Measurements from ENCODE around the gene SENP2. TPM values are rescaled to one million over a fixed set of nuclear protein-coding genes. Genes with fewer than 3 reads are reported as not detected.

Gene SENP2
- total RNA-seq, 1 experiment from 2014 or later: 52.7 TPM

GRCh38 chr3:185645596-185646381 is 59.7 kb downstream of the SENP2 start:
- peak; percentile 50 for ATAC-seq
- intact Hi-C loops (cut with micrococcal nuclease; ENCODE audit: unreplicated experiment): no loop called here
- TF ChIP-seq REST (IDR thresholded peaks at IDR 0.05; ENCODE audit: insufficient read depth in 1 of 2, low read depth in 2 of 2, low read length in 1 of 2) (no peak), SIN3A (IDR thresholded peaks at IDR 0.05; ENCODE audit: borderline replicate concordance, insufficient read depth, low read depth, low read length) (no peak), CTCF (IDR thresholded peaks at IDR 0.05) (no peak), POLR2AphosphoS5 (IDR thresholded peaks at IDR 0.05; ENCODE audit: low read depth, low read length) (no peak), TCF7L2 (IDR thresholded peaks at IDR 0.05; ENCODE audit: low read depth, low read length) (no peak)

GRCh38 chr3:185646382-185647133 is 60.5 kb downstream of the SENP2 start:
- H3K27ac ChIP-seq (ENCODE audit: low read length): no peak overlapping the region
- intact Hi-C loops (cut with micrococcal nuclease; ENCODE audit: unreplicated experiment): no loop called here
- CTCF ChIA-PET: no interaction called here
- H3K27me3 ChIP-seq (ENCODE audit: control insufficient read depth, insufficient read depth, low read length): no peaks in the 10 kb centered on the region
- no TSS peak for BruUV-seq (replicated peaks)
- in situ Hi-C loops (cut with HindIII; ENCODE audit: low pct_unique_long_range_greater_than_20kb, low sequenced_read_pairs): no loop called here
- ATAC-seq (no peak), DNase-seq (ENCODE audit: low read depth, low spot score) (no peak)
- no peak for TF ChIP-seq TCF7L2 (IDR thresholded peaks at IDR 0.05; ENCODE audit: low read depth, low read length)
- TF ChIP-seq SIN3A (IDR thresholded peaks at IDR 0.05; ENCODE audit: borderline replicate concordance, insufficient read depth, low read depth, low read length): no peak
- no peak for TF ChIP-seq REST (IDR thresholded peaks at IDR 0.05; ENCODE audit: insufficient read depth in 1 of 2, low read depth in 2 of 2, low read length in 1 of 2)
- TF ChIP-seq CTCF (IDR thresholded peaks at IDR 0.05): no peak
- no peak for TF ChIP-seq POLR2AphosphoS5 (IDR thresholded peaks at IDR 0.05; ENCODE audit: low read depth, low read length)
- POLR2A ChIA-PET: interaction anchor here (0.6 to 0.7 kb wide), 2 partner anchors 12 to 424 kb away, joined by 3 to 17 read pairs; no protein-coding TSS in a partner anchor
- H3K4me1 ChIP-seq (ENCODE audit: control insufficient read depth, insufficient read depth, low read length): no peaks in the 10 kb centered on the region
- no peaks in the 10 kb centered on the region; the same call in 1 of the 2 replicates for H3K36me3 ChIP-seq (ENCODE audit: control insufficient read depth, insufficient read depth, low read length)
- no peak overlapping the region for H3K4me3 ChIP-seq (ENCODE audit: low read depth in 2 of 2, low read length in 2 of 2)
- H3K9me3 ChIP-seq (ENCODE audit: control insufficient read depth, insufficient read depth, low read depth, low read length): no peaks in the 10 kb centered on the region

More at GRCh38 chr3:185645596-185646381, 59.7 kb downstream of the SENP2 start:
- no peaks in the 10 kb centered on the region for H3K27me3 ChIP-seq (ENCODE audit: control insufficient read depth, insufficient read depth, low read length)
- no peak for DNase-seq (ENCODE audit: low read depth, low spot score)
- in situ Hi-C loops (cut with HindIII; ENCODE audit: low pct_unique_long_range_greater_than_20kb, low sequenced_read_pairs): no loop called here
- ChIA-PET CTCF (no interaction called here), POLR2A (interaction anchor here (0.6 to 0.7 kb wide), 2 partner anchors 13 to 425 kb away, joined by 3 to 17 read pairs; no protein-coding TSS in a partner anchor)
- H3K4me1 ChIP-seq (ENCODE audit: control insufficient read depth, insufficient read depth, low read length): no peaks in the 10 kb centered on the region
- H3K27ac ChIP-seq (ENCODE audit: low read length): no peak overlapping the region
- H3K36me3 ChIP-seq (ENCODE audit: control insufficient read depth, insufficient read depth, low read length): no peaks in the 10 kb centered on the region; the same call in 1 of the 2 replicates
- BruUV-seq (replicated peaks): no TSS peak
- H3K9me3 ChIP-seq (ENCODE audit: control insufficient read depth, insufficient read depth, low read depth, low read length): no peaks in the 10 kb centered on the region
- no peak overlapping the region for H3K4me3 ChIP-seq (ENCODE audit: low read depth in 2 of 2, low read length in 2 of 2)
